GM13977 (cell line): ENCODE results near the gene GABRA5.

Source experiments
- DNase-seq: peaks from one replicate; pipeline ENCODE4 v3.0.0; 2012; ENCODE audit warnings: low spot score
- CTCF ChIP-seq: IDR thresholded peaks from 2 replicates; pipeline ENCODE4 v1.5.1; 2012; ENCODE audit warnings: mild to moderate bottlenecking, control low read depth; ENCODE audit not compliant: insufficient read depth; ENCODE audit errors: extremely low read depth, missing control alignments
- in situ Hi-C: fragments of 300-500 bp; cut with MboI; formaldehyde crosslinking; loops from one replicate; pipeline ENCODE4 v1.12.0; 2022; ENCODE audit warnings: low sequenced_read_pairs, low pct_unique_long_range_greater_than_20kb, mixed read lengths, inconsistent platforms; ENCODE audit not compliant: unreplicated experiment

Gene GABRA5

GRCh38 chr15:26844901-26845300, 22.0 kb upstream of the GABRA5 start:
- TF ChIP-seq CTCF: no peak
- in situ Hi-C loops: no loop called here
- no peak for DNase-seq

GRCh38 chr15:26848498-26848897, 18.4 kb upstream of the GABRA5 start:
- DNase-seq: no peak
- no peak for TF ChIP-seq CTCF
- in situ Hi-C loops: no loop called here

- in situ Hi-C loops: no loop called here
- DNase-seq: no peak
- no peak for TF ChIP-seq CTCF
Measured at GRCh38 chr15:26850161-26850560, 16.7 kb upstream of the GABRA5 start.

GRCh38 chr15:26852980-26853379, 13.9 kb upstream of the GABRA5 start:
- TF ChIP-seq CTCF: no peak
- DNase-seq: no peak
- in situ Hi-C loops: no loop called here

- in situ Hi-C loops: no loop called here
- TF ChIP-seq CTCF: no peak
- no peak for DNase-seq
Measured at GRCh38 chr15:26854435-26854834, 12.4 kb upstream of the GABRA5 start.

GRCh38 chr15:26864664-26865191, 2.1 kb upstream of the GABRA5 start:
- TF ChIP-seq CTCF: peak; percentile 11
- DNase-seq: no peak
- in situ Hi-C loops: no loop called here
